ENCODE results near the gene PDE11A. TPM values are rescaled to one million over a fixed set of nuclear protein-coding genes. Genes with fewer than 3 reads are reported as not detected.

The PDE11A gene
- total RNA-seq, 1 donor from 2014 or later = 2.0 TPM

DNA sequence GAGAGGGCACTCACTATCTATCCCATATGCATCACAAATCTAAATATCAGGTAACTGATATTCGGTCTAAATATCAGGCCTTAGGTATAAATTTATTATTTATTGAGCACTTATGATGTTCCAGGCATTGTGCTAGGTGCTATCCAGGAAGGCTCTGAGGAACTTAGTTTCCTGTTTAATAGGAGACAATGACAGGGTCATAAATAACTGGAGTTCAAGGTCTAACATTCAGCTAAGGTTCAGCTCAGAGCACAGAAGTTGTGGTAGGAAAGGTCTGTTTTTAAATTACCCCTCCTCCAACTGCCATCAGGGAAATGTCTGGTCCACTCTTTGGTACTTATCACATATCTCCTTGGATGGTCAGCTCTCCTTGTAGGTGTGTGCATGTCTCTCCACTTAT, 486.4 kb downstream of the PDE11A start:
- Mint-ChIP-seq H3K4me3 (no peak overlapping the region), H3K27ac (no peak overlapping the region), H3K4me1 (ENCODE audit: unreplicated experiment) (peaks cover 8% of the 10 kb centered on the region), H3K27me3 (no peaks in the 10 kb centered on the region), H3K9me3 (peaks cover 3% of the 10 kb centered on the region), H3K36me3 (no peaks in the 10 kb centered on the region)
- no peak for DNase-seq (ENCODE audit: extremely low spot score, unreplicated experiment)
- TF ChIP-seq, protein P1, sequence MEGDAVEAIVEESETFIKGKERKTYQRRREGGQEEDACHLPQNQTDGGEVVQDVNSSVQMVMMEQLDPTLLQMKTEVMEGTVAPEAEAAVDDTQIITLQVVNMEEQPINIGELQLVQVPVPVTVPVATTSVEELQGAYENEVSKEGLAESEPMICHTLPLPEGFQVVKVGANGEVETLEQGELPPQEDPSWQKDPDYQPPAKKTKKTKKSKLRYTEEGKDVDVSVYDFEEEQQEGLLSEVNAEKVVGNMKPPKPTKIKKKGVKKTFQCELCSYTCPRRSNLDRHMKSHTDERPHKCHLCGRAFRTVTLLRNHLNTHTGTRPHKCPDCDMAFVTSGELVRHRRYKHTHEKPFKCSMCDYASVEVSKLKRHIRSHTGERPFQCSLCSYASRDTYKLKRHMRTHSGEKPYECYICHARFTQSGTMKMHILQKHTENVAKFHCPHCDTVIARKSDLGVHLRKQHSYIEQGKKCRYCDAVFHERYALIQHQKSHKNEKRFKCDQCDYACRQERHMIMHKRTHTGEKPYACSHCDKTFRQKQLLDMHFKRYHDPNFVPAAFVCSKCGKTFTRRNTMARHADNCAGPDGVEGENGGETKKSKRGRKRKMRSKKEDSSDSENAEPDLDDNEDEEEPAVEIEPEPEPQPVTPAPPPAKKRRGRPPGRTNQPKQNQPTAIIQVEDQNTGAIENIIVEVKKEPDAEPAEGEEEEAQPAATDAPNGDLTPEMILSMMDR (conservative IDR thresholded peaks at IDR 0.05) = no peak

DNA sequence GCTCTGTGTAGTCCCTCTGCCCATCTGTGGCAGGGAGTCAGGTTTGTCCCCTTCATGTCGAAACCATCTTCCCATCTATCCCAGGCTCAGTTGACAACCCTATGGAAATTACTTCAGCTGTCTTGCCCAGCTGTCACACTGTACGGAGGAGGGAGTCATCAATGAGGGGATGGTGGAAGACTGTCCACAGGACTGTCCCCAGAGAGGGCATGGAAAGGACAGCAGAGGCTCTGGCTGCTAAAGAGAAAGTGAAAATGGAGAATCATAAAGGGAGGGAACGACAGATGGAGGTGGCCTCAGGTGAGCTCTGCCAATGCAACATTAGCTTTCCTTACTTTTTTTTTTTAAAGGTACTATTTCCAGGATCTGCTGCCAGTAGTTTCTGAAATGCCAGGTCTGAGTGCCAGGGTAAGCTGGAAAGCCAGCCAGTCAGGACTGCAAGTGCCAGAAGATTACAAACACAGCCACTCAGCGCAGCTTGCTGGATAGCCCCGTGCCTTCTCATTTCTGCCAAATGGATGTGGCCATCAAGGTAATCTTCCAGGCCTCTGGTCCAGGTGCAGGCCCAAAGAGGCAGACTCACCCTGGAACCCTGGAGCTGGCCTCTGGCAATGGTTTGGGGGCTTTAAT, 487.2 kb downstream of the PDE11A start:
- Mint-ChIP-seq H3K4me1 (ENCODE audit: unreplicated experiment) (peaks cover 8% of the 10 kb centered on the region), H3K27ac (peak overlapping the region; percentile 29), H3K36me3 (no peaks in the 10 kb centered on the region), H3K27me3 (no peaks in the 10 kb centered on the region), H3K9me3 (peaks cover 8% of the 10 kb centered on the region), H3K4me3 (no peak overlapping the region)
- TF ChIP-seq, protein P1 (conservative IDR thresholded peaks at IDR 0.05) = no peak
- no peak for DNase-seq (ENCODE audit: extremely low spot score, unreplicated experiment)

DNA sequence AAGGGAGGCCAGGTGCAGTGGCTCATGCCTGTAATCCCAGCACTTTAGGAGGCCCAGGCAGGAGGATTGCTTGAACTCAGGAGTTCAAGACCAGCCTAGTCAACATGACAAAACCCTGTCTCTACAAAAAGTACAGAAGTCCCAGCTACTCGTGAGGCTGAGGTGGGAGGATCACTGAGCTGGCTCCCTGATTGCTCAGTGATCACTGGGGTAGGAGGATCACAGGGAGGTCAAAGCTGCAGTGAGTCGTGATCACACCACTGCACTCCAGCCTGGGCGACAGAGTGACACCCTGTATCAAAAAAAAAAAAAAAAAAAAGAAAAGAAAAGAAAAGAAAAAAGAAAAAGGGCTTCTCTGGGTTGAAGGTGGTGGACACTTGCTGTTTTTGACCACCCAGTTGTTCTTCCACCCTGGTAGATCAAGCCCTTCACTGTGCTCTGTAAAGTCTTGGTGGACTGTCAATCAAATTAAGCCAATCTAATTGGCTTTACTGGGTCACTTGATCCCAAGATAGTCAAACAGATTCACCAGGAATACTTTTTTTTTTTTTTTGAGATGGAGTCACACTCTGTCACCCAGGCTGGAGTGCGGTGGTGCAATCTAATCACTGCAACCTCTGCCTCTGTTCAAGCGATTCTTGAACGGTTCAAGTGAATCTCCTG, 488.4 kb downstream of the PDE11A start:
- H3K4me1 Mint-ChIP-seq (ENCODE audit: unreplicated experiment) = peaks cover 6% of the 10 kb centered on the region
- TF ChIP-seq, protein P1 (conservative IDR thresholded peaks at IDR 0.05) = no peak
- no peaks in the 10 kb centered on the region for H3K27me3 Mint-ChIP-seq
- no peak for DNase-seq (ENCODE audit: extremely low spot score, unreplicated experiment)
- peaks cover 8% of the 10 kb centered on the region for H3K9me3 Mint-ChIP-seq
- no peaks in the 10 kb centered on the region for H3K36me3 Mint-ChIP-seq
- H3K4me3 Mint-ChIP-seq = no peak overlapping the region
- H3K27ac Mint-ChIP-seq = no peak overlapping the region

DNA sequence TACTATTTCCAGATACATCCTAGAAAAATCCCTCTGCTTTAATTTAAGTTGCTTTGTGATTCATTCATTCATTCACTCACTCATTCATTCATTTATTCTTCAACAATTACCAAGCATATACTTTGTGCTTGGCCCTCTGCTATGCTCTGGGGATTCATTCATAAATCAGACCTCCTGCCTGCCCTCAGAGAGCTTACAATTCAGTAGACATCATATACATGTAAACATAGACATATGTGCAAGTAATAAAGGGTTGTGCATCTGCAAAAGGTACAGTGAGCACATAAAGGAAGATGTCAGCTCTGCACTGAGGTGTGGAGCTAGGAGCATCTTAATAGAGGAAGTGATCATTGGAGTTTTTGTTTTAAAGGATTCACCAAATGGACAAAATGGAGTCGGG, 490.6 kb downstream of the PDE11A start:
- H3K36me3 Mint-ChIP-seq = no peaks in the 10 kb centered on the region
- H3K27me3 Mint-ChIP-seq = no peaks in the 10 kb centered on the region
- no peak overlapping the region for H3K27ac Mint-ChIP-seq
- H3K4me1 Mint-ChIP-seq (ENCODE audit: unreplicated experiment) = no peaks in the 10 kb centered on the region
- no peak for DNase-seq (ENCODE audit: extremely low spot score, unreplicated experiment)
- TF ChIP-seq, protein P1 (conservative IDR thresholded peaks at IDR 0.05) = no peak
- H3K9me3 Mint-ChIP-seq = peaks cover 8% of the 10 kb centered on the region
- no peak overlapping the region for H3K4me3 Mint-ChIP-seq

DNA sequence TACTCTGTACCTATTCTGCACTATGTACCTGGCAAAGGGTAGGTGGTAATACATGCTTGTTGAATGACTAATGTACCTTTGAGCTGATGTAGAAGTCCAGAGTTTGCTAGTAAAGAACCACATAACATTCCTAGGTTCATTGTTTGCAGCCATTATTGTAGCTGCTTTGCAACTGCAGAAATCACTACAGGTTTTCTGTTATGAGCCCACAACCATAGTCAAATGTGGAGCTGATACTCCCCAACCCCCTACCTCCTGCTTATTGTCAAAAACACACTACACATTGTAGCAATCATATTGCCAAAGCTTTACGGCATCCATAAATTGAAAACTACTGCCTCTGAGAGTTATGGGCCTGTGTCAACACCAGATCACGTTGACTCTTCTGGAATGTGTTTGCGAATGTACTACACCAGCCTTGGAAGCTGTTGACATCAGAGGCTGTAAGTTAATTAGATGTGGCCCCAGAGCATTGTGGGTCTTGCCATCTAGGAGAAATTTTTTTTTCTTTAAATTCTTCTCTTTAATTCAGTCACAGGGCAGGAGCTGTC, 493.0 kb downstream of the PDE11A start:
- no peak for DNase-seq (ENCODE audit: extremely low spot score, unreplicated experiment)
- H3K27ac Mint-ChIP-seq = no peak overlapping the region
- H3K36me3 Mint-ChIP-seq = no peaks in the 10 kb centered on the region
- no peak overlapping the region for H3K4me3 Mint-ChIP-seq
- H3K4me1 Mint-ChIP-seq (ENCODE audit: unreplicated experiment) = no peaks in the 10 kb centered on the region
- peaks cover 8% of the 10 kb centered on the region for H3K9me3 Mint-ChIP-seq
- TF ChIP-seq, protein P1 (conservative IDR thresholded peaks at IDR 0.05) = no peak
- H3K27me3 Mint-ChIP-seq = no peaks in the 10 kb centered on the region

Measured in type B pancreatic cell (in vitro differentiated cells).